Tibial nerve (tissue), 4 donors: ENCODE results near the gene KCNK17.

Source experiments
- CTCF ChIP-seq, 5 experiments: fragments of 200-600 bp in 3 of 5; fragments of 450-650 bp in 2 of 5; sonication (generic) in 3 of 5; IDR thresholded peaks; one replicate each; pipeline ENCODE4 v1.5.1; 2016 to 2019; ENCODE audit warnings: antibody characterized with exemption in 5 of 5, mild to moderate bottlenecking in 3 of 5, moderate library complexity in 2 of 5
- EP300 ChIP-seq, 2 donors: sonication (generic); formaldehyde crosslinking; IDR thresholded peaks; one replicate each; pipeline ENCODE4 v1.6.1; 2017; ENCODE audit warnings: antibody characterized with exemption in 2 of 2, mild to moderate bottlenecking in 1 of 2
- POLR2A ChIP-seq, 2 donors: fragments of 450-650 bp; IDR thresholded peaks; one replicate each; pipeline ENCODE4 v1.6.1; 2017; ENCODE audit warnings: antibody characterized with exemption in 2 of 2, mild to moderate bottlenecking in 2 of 2, moderate library complexity in 2 of 2

- TF ChIP-seq CTCF (IDR thresholded peaks at IDR 0.05) (no peak), POLR2A (IDR thresholded peaks at IDR 0.05) (no peak), EP300 (IDR thresholded peaks at IDR 0.05) (no peak)
Measured at GRCh38 chr6:39328066-39328465, 13.8 kb upstream of the KCNK17 start.
